Brain microvascular endothelial cell (primary cell): ENCODE results near the gene TCIRG1.

ENCODE experiments used
- DNase-seq: peaks from one replicate; pipeline ENCODE4 v3.0.0-alpha.2; 2020
- H3K27ac ChIP-seq: fragments of 250-450 bp; sonication (Bioruptor Pico); 2 replicates; pipeline ENCODE4 v1.5.1; 2020; ENCODE audit warnings: mild to moderate bottlenecking, moderate library complexity
- H3K27me3 ChIP-seq: fragments of 250-450 bp; sonication (Bioruptor Pico); replicated peaks from 2 replicates; pipeline ENCODE4 v1.5.1; 2020; ENCODE audit warnings: mild to moderate bottlenecking
- H3K36me3 ChIP-seq: fragments of 250-450 bp; sonication (Bioruptor Pico); replicated peaks from 2 replicates; pipeline ENCODE4 v1.5.1; 2020; ENCODE audit warnings: mild to moderate bottlenecking
- H3K4me3 ChIP-seq: 2 replicates; pipeline ENCODE4 v1.5.1; 2011; ENCODE audit warnings: low read depth, mild to moderate bottlenecking, control low read depth, low read length, moderate library complexity
- CTCF ChIP-seq: IDR thresholded peaks from 2 replicates; pipeline ENCODE4 v1.5.1; 2011; ENCODE audit warnings: low read depth, mild to moderate bottlenecking, moderate library complexity, low read length, control low read depth, inconsistent platforms; ENCODE audit errors: missing control alignments
- in situ Hi-C: cut with HindIII; loops from 2 replicates; pipeline ENCODE4 v1.10.0; 2017; ENCODE audit warnings: low sequenced_read_pairs, low pct_ligation_motif_present

The TCIRG1 gene

GRCh38 chr11:68018730-68019190, 20.1 kb upstream of the TCIRG1 start:
- Histone ChIP-seq H3K4me3 (no peak overlapping the region), H3K27ac (no peak overlapping the region), H3K36me3 (no peaks in the 10 kb centered on the region), H3K27me3 (no peaks in the 10 kb centered on the region)
- no peak for TF ChIP-seq CTCF
- in situ Hi-C loops: no loop called here
- no peak for DNase-seq

- TF ChIP-seq CTCF: no peak
- H3K27ac ChIP-seq: no peak overlapping the region
- no peaks in the 10 kb centered on the region for H3K36me3 ChIP-seq
- H3K27me3 ChIP-seq: no peaks in the 10 kb centered on the region
- no peak overlapping the region for H3K4me3 ChIP-seq
- in situ Hi-C loops: no loop called here
- DNase-seq: no peak
Measured at GRCh38 chr11:68019486-68019885, 19.3 kb upstream of the TCIRG1 start.

- in situ Hi-C loops: no loop called here
- no peak for DNase-seq
- Histone ChIP-seq H3K4me3 (no peak overlapping the region), H3K27me3 (no peaks in the 10 kb centered on the region), H3K36me3 (no peaks in the 10 kb centered on the region), H3K27ac (no peak overlapping the region)
- TF ChIP-seq CTCF: peak; percentile 71
Measured at GRCh38 chr11:68020575-68020974, 18.2 kb upstream of the TCIRG1 start.

- no peak overlapping the region for H3K4me3 ChIP-seq
- no peak for DNase-seq
- no peaks in the 10 kb centered on the region for H3K36me3 ChIP-seq
- no peaks in the 10 kb centered on the region for H3K27me3 ChIP-seq
- no peak overlapping the region for H3K27ac ChIP-seq
- in situ Hi-C loops: no loop called here
- TF ChIP-seq CTCF: peak; percentile 56
Measured at GRCh38 chr11:68021167-68021787, 17.5 kb upstream of the TCIRG1 start.

GRCh38 chr11:68022531-68022930, 16.3 kb upstream of the TCIRG1 start:
- no peak overlapping the region for H3K4me3 ChIP-seq
- H3K36me3 ChIP-seq: no peaks in the 10 kb centered on the region
- in situ Hi-C loops: no loop called here
- no peaks in the 10 kb centered on the region for H3K27me3 ChIP-seq
- TF ChIP-seq CTCF: no peak
- no peak overlapping the region for H3K27ac ChIP-seq
- DNase-seq: no peak

GRCh38 chr11:68024508-68024907, 14.3 kb upstream of the TCIRG1 start:
- TF ChIP-seq CTCF: no peak
- DNase-seq: no peak
- in situ Hi-C loops: no loop called here
- Histone ChIP-seq H3K27me3 (no peaks in the 10 kb centered on the region), H3K27ac (no peak overlapping the region), H3K4me3 (no peak overlapping the region), H3K36me3 (no peaks in the 10 kb centered on the region)
